CD4-positive, alpha-beta T cell treated with Interleukin-2 at 100 ng/mL for 4 hours (primary cell): ENCODE data around the gene SLC25A21.

ENCODE experiments used
- DNase-seq: peaks from one replicate; pipeline ENCODE4 v3.0.0-alpha.2; 2020; ENCODE audit warnings: low spot score

The SLC25A21 gene

GRCh38 chr14:37045340-37046061 is 126.9 kb downstream of the SLC25A21 start:
- DNase-seq, result no peak

GRCh38 chr14:37037636-37038387 is 134.6 kb downstream of the SLC25A21 start:
- DNase-seq, result no peak

GRCh38 chr14:37036669-37037341 is 135.6 kb downstream of the SLC25A21 start:
- DNase-seq, result no peak

- DNase-seq, result no peak
These were observed 137.0 kb downstream of the SLC25A21 start for GRCh38 chr14:37035401-37035800.

GRCh38 chr14:37034410-37035285 is 137.8 kb downstream of the SLC25A21 start:
- no peak for DNase-seq

GRCh38 chr14:37032863-37033262 is 139.5 kb downstream of the SLC25A21 start:
- no peak for DNase-seq

- DNase-seq, result no peak
These were observed 145.1 kb downstream of the SLC25A21 start for GRCh38 chr14:37027188-37027824.

GRCh38 chr14:37023875-37024565 is 148.4 kb downstream of the SLC25A21 start:
- DNase-seq, result no peak

GRCh38 chr14:37021390-37021789 is 151.0 kb downstream of the SLC25A21 start:
- DNase-seq, result no peak

- no peak for DNase-seq
These were observed 152.9 kb downstream of the SLC25A21 start for GRCh38 chr14:37019488-37019887.

- DNase-seq, result no peak
These were observed 153.7 kb downstream of the SLC25A21 start for GRCh38 chr14:37018571-37019240.

GRCh38 chr14:37013078-37013477 is 159.3 kb downstream of the SLC25A21 start:
- no peak for DNase-seq

GRCh38 chr14:36998686-36999085 is 173.7 kb downstream of the SLC25A21 start:
- no peak for DNase-seq

- DNase-seq, result no peak
These were observed 174.6 kb downstream of the SLC25A21 start for GRCh38 chr14:36997843-36998242.

GRCh38 chr14:36996857-36997590 is 175.4 kb downstream of the SLC25A21 start:
- no peak for DNase-seq

GRCh38 chr14:36996133-36996856 is 176.1 kb downstream of the SLC25A21 start:
- no peak for DNase-seq

- no peak for DNase-seq
These were observed 182.6 kb downstream of the SLC25A21 start for GRCh38 chr14:36989806-36990205.

GRCh38 chr14:36988989-36989388 is 183.4 kb downstream of the SLC25A21 start:
- no peak for DNase-seq

GRCh38 chr14:36988568-36988967 is 183.8 kb downstream of the SLC25A21 start:
- DNase-seq, result no peak
